Activated CD4-positive, CD25-positive, alpha-beta regulatory T cell treated with anti-CD3 and anti-CD28 coated beads, Interleukin-2, amount 50 U/mL, for 72 hours (primary cell): ENCODE data around the gene AZGP1.
"Not testable (repeated sequence)": the region's sequence is repeated elsewhere in the genome, so short reads cannot be mapped to it uniquely, and the experiment has no call there.

Source experiments
- DNase-seq: peaks from one replicate; pipeline ENCODE4 v3.0.0; 2021

Gene AZGP1

GRCh38 chr7:99975782-99976521, at the start of gene AZGP1:
Gene AZGP1, minus strand, starts transcription at chr7:99976031. Its CDS starts 11 bp downstream, at chr7:99976020.
- no peak for DNase-seq

GRCh38 chr7:100024020-100024619, 48.3 kb upstream of the AZGP1 start:
- DNase-seq: no peak

GRCh38 chr7:100023526-100023925, 47.7 kb upstream of the AZGP1 start:
- no peak for DNase-seq

GRCh38 chr7:100022621-100023020, 46.8 kb upstream of the AZGP1 start:
- no peak for DNase-seq

GRCh38 chr7:100021297-100021696, 45.5 kb upstream of the AZGP1 start:
- no peak for DNase-seq

GRCh38 chr7:100019908-100020307, 44.1 kb upstream of the AZGP1 start:
- no peak for DNase-seq

GRCh38 chr7:100017875-100018274, 42.0 kb upstream of the AZGP1 start:
- no peak for DNase-seq

GRCh38 chr7:100017300-100017699, 41.5 kb upstream of the AZGP1 start:
- DNase-seq: no peak

GRCh38 chr7:100016215-100016901, 40.5 kb upstream of the AZGP1 start:
- no peak for DNase-seq

- DNase-seq: peak; percentile 80
Measured at GRCh38 chr7:100015232-100016214, 39.7 kb upstream of the AZGP1 start, which contains the start of gene ZKSCAN1. Gene ZKSCAN1, plus strand, starts transcription at chr7:100015596. Its CDS starts 7,911 bp downstream, at chr7:100023507.

GRCh38 chr7:100013328-100013676, 37.5 kb upstream of the AZGP1 start:
- DNase-seq: no peak

GRCh38 chr7:100012385-100013327, 36.8 kb upstream of the AZGP1 start:
- DNase-seq: not testable (repeated sequence)

GRCh38 chr7:100011516-100011915, 35.7 kb upstream of the AZGP1 start:
- DNase-seq: no peak

GRCh38 chr7:100010901-100011300, 35.1 kb upstream of the AZGP1 start:
- no peak for DNase-seq

- not testable (repeated sequence) for DNase-seq
Measured at GRCh38 chr7:100009952-100010351, 34.1 kb upstream of the AZGP1 start.

GRCh38 chr7:100008525-100008924, 32.7 kb upstream of the AZGP1 start:
- DNase-seq: no peak

- no peak for DNase-seq
Measured at GRCh38 chr7:100007887-100008286, 32.1 kb upstream of the AZGP1 start.

- no peak for DNase-seq
Measured at GRCh38 chr7:100003711-100004661, 28.2 kb upstream of the AZGP1 start.

- no peak for DNase-seq
Measured at GRCh38 chr7:100000239-100000638, 24.4 kb upstream of the AZGP1 start.

GRCh38 chr7:99997545-99998137, 21.8 kb upstream of the AZGP1 start:
- peak; percentile 64 for DNase-seq
